Transverse colon (tissue), 4 donors: ENCODE results near the gene TRPM2.

Experiments
- CTCF ChIP-seq, 5 experiments: fragments of 200-600 bp in 3 of 5; fragments of 450-650 bp in 2 of 5; sonication (generic) in 3 of 5; IDR thresholded peaks; 1 replicate in 2 of 5; 2 replicates in 3 of 5; pipeline ENCODE4 v1.5.1; 2016 to 2017; ENCODE audit warnings: antibody characterized with exemption in 5 of 5, inconsistent platforms in 3 of 5, mild to moderate bottlenecking in 2 of 5, moderate library complexity in 1 of 5
- EP300 ChIP-seq: sonication (generic); formaldehyde crosslinking; IDR thresholded peaks from one replicate; pipeline ENCODE4 v1.6.1; 2017; ENCODE audit warnings: antibody characterized with exemption, low read depth
- POLR2A ChIP-seq: fragments of 450-650 bp; IDR thresholded peaks from one replicate; pipeline ENCODE4 v1.6.1; 2016; ENCODE audit warnings: antibody characterized with exemption, mild to moderate bottlenecking, moderate library complexity
- POLR2AphosphoS5 ChIP-seq, 3 donors: sonication (generic); formaldehyde crosslinking; IDR thresholded peaks; one replicate each; pipeline ENCODE4 v1.6.1; 2016; ENCODE audit warnings: antibody characterized with exemption in 3 of 3

- no peak for TF ChIP-seq POLR2A
- TF ChIP-seq CTCF (IDR thresholded peaks at IDR 0.05): no peak
- TF ChIP-seq EP300: no peak
- no peak for TF ChIP-seq POLR2AphosphoS5 (IDR thresholded peaks at IDR 0.05)
Observed at GRCh38 chr21:44467859-44468195, 114.4 kb downstream of the TRPM2 start.
